Measurements from ENCODE around the gene ITLN1.

The ITLN1 gene

DNA sequence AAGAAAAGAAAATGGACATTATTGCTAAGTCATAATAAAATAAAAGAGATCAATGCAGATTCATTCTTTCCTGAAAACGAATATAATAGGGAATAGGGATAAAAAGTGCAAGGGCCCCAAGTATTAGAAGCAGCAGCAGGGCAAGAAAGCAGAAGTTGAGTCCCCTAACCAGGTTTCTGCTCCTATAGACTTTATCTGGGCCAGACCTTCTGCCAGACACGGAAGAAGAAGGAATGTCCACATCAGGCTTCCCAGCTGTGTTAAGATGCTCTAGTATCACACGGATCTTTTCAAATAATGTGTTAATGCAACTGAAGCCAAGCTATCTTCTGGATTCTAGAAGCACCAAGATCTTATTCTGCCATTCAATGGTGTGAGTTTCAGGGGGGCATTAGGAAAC is 49.2 kb downstream of the ITLN1 start:
- TF ChIP-seq, protein P1, sequence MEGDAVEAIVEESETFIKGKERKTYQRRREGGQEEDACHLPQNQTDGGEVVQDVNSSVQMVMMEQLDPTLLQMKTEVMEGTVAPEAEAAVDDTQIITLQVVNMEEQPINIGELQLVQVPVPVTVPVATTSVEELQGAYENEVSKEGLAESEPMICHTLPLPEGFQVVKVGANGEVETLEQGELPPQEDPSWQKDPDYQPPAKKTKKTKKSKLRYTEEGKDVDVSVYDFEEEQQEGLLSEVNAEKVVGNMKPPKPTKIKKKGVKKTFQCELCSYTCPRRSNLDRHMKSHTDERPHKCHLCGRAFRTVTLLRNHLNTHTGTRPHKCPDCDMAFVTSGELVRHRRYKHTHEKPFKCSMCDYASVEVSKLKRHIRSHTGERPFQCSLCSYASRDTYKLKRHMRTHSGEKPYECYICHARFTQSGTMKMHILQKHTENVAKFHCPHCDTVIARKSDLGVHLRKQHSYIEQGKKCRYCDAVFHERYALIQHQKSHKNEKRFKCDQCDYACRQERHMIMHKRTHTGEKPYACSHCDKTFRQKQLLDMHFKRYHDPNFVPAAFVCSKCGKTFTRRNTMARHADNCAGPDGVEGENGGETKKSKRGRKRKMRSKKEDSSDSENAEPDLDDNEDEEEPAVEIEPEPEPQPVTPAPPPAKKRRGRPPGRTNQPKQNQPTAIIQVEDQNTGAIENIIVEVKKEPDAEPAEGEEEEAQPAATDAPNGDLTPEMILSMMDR (conservative IDR thresholded peaks at IDR 0.05; ENCODE audit: control insufficient read depth, insufficient read depth, low read depth, low read length), result no peak
- no peak overlapping the region for H3K4me3 ChIP-seq (ENCODE audit: control insufficient read depth, low read depth, low read length)
- no peak for DNase-seq (ENCODE audit: low read depth)

DNA sequence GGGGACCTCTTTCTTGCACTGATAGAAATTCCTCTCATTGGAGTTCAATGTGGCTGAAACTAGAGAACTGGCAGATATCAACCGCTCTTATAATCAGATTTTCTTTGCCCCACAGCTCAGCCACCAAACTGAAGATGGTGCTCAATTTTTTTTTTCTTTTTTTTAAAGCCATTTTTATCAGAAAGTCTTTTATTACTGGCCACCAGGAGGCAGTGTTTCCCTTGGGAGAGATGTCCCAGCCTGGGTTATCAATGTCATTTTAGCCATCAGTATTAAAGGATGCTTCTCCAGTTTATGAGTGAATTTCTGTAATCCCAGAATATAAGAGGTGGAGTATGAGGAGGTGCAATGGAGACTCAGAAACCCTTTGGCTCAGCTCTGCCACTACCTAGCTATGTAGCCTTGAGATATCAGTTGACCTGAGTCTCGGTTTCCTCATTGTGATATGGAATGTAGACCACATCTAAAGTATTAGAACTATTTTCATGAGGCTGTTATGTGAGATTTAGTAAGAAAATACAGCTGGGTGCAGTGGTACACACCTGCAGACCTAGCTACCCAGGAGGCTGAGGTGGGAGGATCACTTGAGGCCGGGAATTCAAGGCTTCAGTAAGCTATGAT is 49.9 kb downstream of the ITLN1 start:
- TF ChIP-seq, protein P1 (conservative IDR thresholded peaks at IDR 0.05; ENCODE audit: control insufficient read depth, insufficient read depth, low read depth, low read length), result peak; percentile 52
- peak; percentile 32 for DNase-seq (ENCODE audit: low read depth)
- H3K4me3 ChIP-seq (ENCODE audit: control insufficient read depth, low read depth, low read length), result no peak overlapping the region

- TF ChIP-seq, protein P1 (conservative IDR thresholded peaks at IDR 0.05; ENCODE audit: control insufficient read depth, insufficient read depth, low read depth, low read length), result peak; percentile 44
- DNase-seq (ENCODE audit: low read depth), result peak; percentile 12
- H3K4me3 ChIP-seq (ENCODE audit: control insufficient read depth, low read depth, low read length), result no peak overlapping the region
Measured at GRCh38 chr1:160830321-160831153, 54.4 kb downstream of the ITLN1 start.

DNA sequence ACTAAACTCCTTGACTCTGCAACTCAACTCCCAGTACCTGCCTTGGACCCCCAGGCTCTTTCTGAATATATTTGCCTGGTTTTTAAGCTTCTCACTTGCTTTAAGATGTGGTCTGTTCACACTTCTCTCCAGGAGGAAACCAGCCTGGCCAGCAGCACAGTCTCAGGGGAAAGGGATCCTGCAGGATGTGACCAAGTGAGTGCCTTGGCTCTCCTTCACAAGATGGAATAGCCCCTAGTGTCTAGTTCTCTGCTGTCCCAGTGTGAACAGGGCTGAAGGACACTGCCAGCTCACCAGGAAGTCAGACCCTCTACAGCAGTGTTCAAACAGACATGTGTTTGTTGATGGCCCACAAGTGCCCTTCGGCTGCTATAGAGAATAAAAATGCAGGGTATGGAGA is 55.2 kb downstream of the ITLN1 start:
- TF ChIP-seq, protein P1 (conservative IDR thresholded peaks at IDR 0.05; ENCODE audit: control insufficient read depth, insufficient read depth, low read depth, low read length), result no peak

GRCh38 chr1:160827418-160827817 is 57.6 kb downstream of the ITLN1 start:
- TF ChIP-seq, protein P1 (conservative IDR thresholded peaks at IDR 0.05; ENCODE audit: control insufficient read depth, insufficient read depth, low read depth, low read length), result no peak
- DNase-seq (ENCODE audit: low read depth), result peak; percentile 16
- no peak overlapping the region for H3K4me3 ChIP-seq (ENCODE audit: control insufficient read depth, low read depth, low read length)

More for the DNA sequence above, 55.2 kb downstream of the ITLN1 start:
- DNase-seq (ENCODE audit: low read depth), result no peak
- no peak overlapping the region for H3K4me3 ChIP-seq (ENCODE audit: control insufficient read depth, low read depth, low read length)

GRCh38 chr1:160826546-160826945 is 58.4 kb downstream of the ITLN1 start:
- TF ChIP-seq, protein P1 (conservative IDR thresholded peaks at IDR 0.05; ENCODE audit: control insufficient read depth, insufficient read depth, low read depth, low read length), result no peak
- no peak overlapping the region for H3K4me3 ChIP-seq (ENCODE audit: control insufficient read depth, low read depth, low read length)
- DNase-seq (ENCODE audit: low read depth), result no peak

Data from fibroblast of mammary gland (primary cell).